Measurements from ENCODE around the gene METTL23. TPM values are rescaled to one million over a fixed set of nuclear protein-coding genes. Genes with fewer than 3 reads are reported as not detected.

The METTL23 gene
- total RNA-seq, 4 donors from 2014 or later: 33.6 to 58.3 (median 51.3) TPM

GRCh38 chr17:76684756-76685155 is 41.9 kb upstream of the METTL23 start:
- TF ChIP-seq CTCF (IDR thresholded peaks at IDR 0.05) (no peak), POLR2A (IDR thresholded peaks at IDR 0.05) (no peak)
- H3K9me3 ChIP-seq: no peaks in the 10 kb centered on the region
- H3K36me3 ChIP-seq: peaks cover 15 to 21% of the 10 kb centered on the region in 2 donors
- H3K4me1 ChIP-seq: peaks cover 31 to 78% of the 10 kb centered on the region in 2 donors
- DNase-seq: no peak
- H3K27ac ChIP-seq: peak overlapping the region in 2 of 3 donors; percentile 24 to 94
- no peak overlapping the region for H3K4me3 ChIP-seq (replicated peaks in 1 of 3)
- intact Hi-C loops (cut with DNase I): loop anchor here (10.0 kb wide), 1 partner anchor 160 kb away; no protein-coding TSS in a partner anchor
- 81 to 82% methylated on average over 2 to 7 of the region's 7 CpGs for WGBS, 2 donors
- no peaks in the 10 kb centered on the region for H3K27me3 ChIP-seq

- WGBS, 2 donors: 81 to 89% methylated on average over 6 to 11 of the region's 12 CpGs
- Histone ChIP-seq H3K4me1 (peaks cover 31 to 80% of the 10 kb centered on the region in 2 donors), H3K27me3 (no peaks in the 10 kb centered on the region), H3K27ac (peak overlapping the region in 2 of 3 donors; percentile 93 to 94), H3K36me3 (peaks cover 15 to 20% of the 10 kb centered on the region in 2 donors), H3K9me3 (no peaks in the 10 kb centered on the region), H3K4me3 (replicated peaks in 1 of 3) (no peak overlapping the region)
- TF ChIP-seq CTCF (IDR thresholded peaks at IDR 0.05) (no peak), POLR2A (IDR thresholded peaks at IDR 0.05) (no peak)
- DNase-seq: no peak
- intact Hi-C loops (cut with DNase I): loop anchor here (10.0 kb wide), 1 partner anchor 161 kb away; no protein-coding TSS in a partner anchor
Observed at GRCh38 chr17:76685366-76685765, 41.3 kb upstream of the METTL23 start.

- H3K27ac ChIP-seq: peak overlapping the region; percentile 88 to 94 (median 93)
- peaks cover 15 to 17% of the 10 kb centered on the region in 2 donors for H3K36me3 ChIP-seq
- peaks cover 31 to 83% of the 10 kb centered on the region in 2 donors for H3K4me1 ChIP-seq
- intact Hi-C loops (cut with DNase I): loop anchor here (10.0 kb wide), 1 partner anchor 161 kb away; no protein-coding TSS in a partner anchor
- no peak overlapping the region for H3K4me3 ChIP-seq (replicated peaks in 1 of 3)
- DNase-seq: no peak
- H3K27me3 ChIP-seq: no peaks in the 10 kb centered on the region
- no peak for TF ChIP-seq POLR2A (IDR thresholded peaks at IDR 0.05)
- TF ChIP-seq CTCF (IDR thresholded peaks at IDR 0.05): no peak
- no peaks in the 10 kb centered on the region for H3K9me3 ChIP-seq
- WGBS, 2 donors: 71 to 87% methylated on average over 8 of the region's 8 CpGs
Observed at GRCh38 chr17:76685846-76686245, 40.8 kb upstream of the METTL23 start.

GRCh38 chr17:76686538-76687297 is 39.9 kb upstream of the METTL23 start:
- H3K4me1 ChIP-seq: peaks cover 34 to 83% of the 10 kb centered on the region in 2 donors
- intact Hi-C loops (cut with DNase I): loop anchor here (10.0 kb wide), 1 partner anchor 162 kb away; no protein-coding TSS in a partner anchor
- TF ChIP-seq CTCF (IDR thresholded peaks at IDR 0.05): no peak
- TF ChIP-seq POLR2A (IDR thresholded peaks at IDR 0.05): no peak
- no peaks in the 10 kb centered on the region for H3K27me3 ChIP-seq
- H3K36me3 ChIP-seq: peaks cover 15 to 17% of the 10 kb centered on the region in 2 donors
- H3K9me3 ChIP-seq: no peaks in the 10 kb centered on the region
- peak in 1 of 2 donors; percentile 27 for DNase-seq
- WGBS, 2 donors: 76 to 82% methylated on average over 10 to 12 of the region's 15 CpGs
- no peak overlapping the region for H3K4me3 ChIP-seq (replicated peaks in 1 of 3)
- peak overlapping the region; percentile 88 to 94 (median 93) for H3K27ac ChIP-seq

Data from thyroid gland (tissue), 4 donors.